HG03066 (cell line): ENCODE results near the gene PCDHGC5.

Experiments
- ATAC-seq: cut with Tn5 transposase; IDR thresholded peaks from one replicate; pipeline ENCODE4 v1.9.1; 2021; ENCODE audit warnings: low read depth; ENCODE audit not compliant: unreplicated experiment

PCDHGC5 gene

DNA sequence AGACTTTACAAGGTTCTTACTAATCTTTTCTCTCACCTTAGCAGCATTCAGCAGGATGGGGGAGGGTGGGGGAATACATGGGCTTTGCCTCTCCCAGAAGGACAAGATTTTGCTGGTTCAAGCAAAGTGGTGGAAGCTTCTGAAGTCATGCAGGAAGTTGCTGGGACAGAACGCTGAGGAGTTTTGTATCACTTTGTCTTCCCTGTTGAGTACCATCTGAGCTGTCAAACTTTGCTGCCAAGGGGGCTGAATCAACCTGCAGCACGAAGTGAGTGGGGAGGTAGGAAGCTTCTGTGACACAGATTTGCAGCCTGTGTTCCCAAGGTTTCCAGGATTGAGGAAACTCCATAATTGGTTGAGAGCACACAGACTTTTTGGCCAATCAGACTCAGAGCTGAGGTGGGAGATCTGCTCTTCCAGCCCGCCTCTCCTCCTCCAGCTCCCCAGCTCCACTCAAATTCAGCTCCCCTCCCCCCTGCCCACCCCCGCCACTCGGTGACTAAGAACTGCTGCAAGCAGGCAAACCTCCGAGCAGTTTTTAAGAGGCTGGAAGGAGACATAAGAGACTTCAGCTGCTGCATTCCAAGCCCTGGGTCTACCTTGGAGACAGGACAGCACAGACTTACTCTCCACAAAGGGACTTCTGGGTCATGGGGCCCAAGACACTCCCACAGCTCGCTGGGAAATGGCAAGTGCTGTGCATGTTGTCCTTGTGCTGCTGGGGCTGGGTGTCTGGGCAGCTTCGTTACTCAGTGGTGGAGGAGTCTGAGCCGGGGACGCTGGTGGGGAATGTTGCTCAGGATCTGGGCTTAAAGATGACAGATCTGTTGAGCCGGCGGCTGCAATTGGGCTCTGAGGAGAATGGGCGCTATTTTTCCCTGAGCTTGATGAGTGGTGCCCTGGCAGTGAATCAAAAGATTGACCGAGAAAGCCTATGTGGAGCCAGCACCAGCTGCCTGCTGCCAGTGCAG is at the start of gene PCDHGC5:
Gene PCDHGC5, plus strand, starts transcription at position 491 of the 971 bp plus-strand sequence. Its CDS starts 160 bp downstream, at position 651.
- ATAC-seq, result no peak

DNA sequence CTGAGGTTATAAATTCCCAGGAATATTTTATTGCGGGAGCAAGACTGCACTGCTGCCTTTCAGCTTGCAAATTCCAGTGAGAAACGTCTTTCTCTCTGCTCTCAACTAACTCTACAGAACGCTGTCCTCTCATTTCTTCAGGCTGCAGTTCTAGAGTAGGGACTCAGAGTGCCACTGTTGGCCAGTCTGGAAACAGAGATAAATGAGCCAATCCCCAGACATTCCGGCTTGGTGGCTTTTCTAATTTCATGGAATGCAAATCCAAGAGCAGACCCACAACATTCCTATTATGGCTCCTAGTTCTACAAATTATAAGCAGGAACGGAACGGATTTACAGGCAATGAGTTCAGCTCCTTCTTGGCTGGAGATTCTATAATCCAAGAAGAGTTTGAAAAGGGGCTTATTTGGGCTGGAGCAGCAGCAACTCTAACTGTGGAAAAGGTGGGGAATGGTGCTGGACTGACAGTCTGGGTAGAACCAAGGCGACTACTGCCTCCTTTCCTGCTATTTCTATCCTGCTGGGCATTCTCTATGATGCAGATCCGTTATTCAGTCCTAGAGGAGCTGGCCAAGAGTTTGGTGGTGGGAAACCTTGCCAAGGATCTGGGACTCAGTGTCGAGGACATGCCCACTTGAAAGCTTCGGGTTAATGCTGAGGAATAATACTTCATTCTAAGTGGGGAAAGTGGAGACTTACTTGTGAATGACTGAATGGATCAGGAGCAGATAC is 49.3 kb upstream of the PCDHGC5 start:
- no peak for ATAC-seq

DNA sequence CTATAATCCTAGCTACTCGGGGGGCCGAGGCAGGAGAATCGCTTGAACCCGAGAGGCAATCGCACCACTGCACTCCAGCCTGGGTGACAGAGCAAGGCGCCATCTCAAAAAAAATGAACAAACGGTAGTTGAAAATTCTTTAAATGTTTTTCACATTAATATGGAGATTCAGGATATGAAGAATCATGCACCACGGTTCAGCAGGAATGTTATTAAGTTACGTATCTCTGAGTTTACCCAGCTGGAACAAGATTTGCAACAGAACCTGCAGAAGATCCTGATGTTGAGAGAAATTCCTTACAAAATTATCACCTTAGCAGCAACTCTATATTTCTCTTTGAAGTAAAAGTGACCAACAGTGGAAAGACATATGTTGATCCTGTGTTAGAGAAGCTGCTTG is 48.5 kb upstream of the PCDHGC5 start:
- ATAC-seq, result no peak

DNA sequence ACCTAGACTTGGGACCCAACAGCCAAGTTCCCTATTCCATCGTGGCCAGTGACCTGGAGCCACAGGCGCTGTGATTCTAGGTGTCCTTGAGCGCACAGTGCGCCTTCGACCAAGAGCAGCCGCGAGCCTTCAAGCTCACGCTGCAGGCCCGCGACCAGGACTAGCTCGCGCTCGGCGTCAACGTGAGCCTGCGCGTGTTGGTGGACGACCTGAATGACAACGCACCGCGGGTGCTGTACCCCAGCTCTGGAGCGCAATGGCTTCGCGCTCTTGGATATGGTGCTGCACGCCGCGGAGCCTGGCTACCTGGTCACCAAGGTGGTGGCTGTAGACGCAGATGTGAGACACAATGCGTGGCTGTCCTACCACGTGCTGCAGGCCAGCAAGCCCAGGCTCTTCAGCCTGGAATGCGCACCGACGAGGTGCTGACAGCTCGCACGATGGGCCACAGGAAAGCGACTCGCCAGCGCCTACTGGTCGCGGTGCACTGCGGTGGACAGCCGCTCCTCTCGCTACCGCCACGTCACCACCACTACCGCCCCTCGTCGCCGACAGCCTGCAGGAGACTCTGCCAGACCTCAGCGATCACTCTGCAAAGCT is 47.2 kb upstream of the PCDHGC5 start:
- no peak for ATAC-seq

DNA sequence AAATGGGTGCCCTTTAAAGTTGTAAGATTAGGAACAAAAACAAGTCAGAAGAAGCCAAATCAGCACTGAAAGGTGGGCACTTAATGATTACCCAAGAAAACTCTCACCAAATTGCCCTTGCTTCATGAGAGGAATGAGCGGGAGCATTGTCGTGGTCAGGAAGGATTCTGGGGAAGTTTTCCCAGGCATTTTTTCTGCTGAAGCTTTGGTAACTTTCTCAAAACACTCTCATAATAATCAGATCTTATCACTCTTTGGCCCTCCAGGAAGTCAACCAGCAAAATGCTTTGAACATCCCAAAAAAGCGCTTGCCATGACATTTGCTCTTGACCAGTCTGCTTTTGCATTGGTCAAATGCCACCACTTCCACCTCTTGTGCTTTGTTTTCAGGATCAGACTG is 23.5 kb upstream of the PCDHGC5 start:
- ATAC-seq, result no peak

DNA sequence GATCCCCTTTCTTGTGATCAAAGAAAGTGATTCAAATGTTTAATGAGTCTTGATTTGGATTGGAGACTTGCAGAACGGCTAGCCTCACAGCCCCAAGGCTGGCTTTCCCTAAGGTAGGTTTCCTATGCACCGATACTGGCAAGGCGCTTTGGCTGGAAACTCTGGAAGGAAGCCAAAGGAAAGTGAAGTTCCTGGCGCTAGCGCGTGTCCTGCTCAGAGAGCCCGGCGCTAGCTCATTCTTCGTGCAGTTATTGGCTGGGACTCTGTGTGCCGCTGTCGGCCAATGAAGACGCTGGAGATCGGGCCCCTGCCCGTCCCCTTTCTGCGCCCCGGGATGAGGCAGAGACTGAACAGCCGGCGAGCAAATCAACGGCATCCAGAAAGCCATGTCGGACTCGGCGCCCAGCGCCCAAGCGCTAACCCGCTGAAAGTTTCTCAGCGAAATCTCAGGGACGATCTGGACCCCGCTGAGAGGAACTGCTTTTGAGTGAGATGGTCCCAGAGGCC is 13.2 kb upstream of the PCDHGC5 start, which contains the start of gene PCDHGC3:
Gene PCDHGC3, plus strand, starts transcription at position 342 of the 507 bp plus-strand sequence. Its CDS starts 151 bp downstream, at position 493.
- ATAC-seq, result peak; percentile 97

DNA sequence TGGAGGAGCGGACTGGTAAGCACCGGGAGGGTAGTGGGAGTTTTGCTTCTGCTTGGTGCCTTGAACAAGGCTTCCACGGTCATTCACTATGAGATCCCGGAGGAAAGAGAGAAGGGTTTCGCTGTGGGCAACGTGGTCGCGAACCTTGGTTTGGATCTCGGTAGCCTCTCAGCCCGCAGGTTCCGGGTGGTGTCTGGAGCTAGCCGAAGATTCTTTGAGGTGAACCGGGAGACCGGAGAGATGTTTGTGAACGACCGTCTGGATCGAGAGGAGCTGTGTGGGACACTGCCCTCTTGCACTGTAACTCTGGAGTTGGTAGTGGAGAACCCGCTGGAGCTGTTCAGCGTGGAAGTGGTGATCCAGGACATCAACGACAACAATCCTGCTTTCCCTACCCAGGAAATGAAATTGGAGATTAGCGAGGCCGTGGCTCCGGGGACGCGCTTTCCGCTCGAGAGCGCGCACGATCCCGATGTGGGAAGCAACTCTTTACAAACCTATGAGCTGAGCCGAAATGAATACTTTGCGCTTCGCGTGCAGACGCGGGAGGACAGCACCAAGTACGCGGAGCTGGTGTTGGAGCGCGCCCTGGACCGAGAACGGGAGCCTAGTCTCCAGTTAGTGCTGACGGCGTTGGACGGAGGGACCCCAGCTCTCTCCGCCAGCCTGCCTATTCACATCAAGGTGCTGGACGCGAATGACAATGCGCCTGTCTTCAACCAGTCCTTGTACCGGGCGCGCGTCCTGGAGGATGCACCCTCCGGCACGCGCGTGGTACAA is 12.6 kb upstream of the PCDHGC5 start:
- ATAC-seq, result peak; percentile 37

DNA sequence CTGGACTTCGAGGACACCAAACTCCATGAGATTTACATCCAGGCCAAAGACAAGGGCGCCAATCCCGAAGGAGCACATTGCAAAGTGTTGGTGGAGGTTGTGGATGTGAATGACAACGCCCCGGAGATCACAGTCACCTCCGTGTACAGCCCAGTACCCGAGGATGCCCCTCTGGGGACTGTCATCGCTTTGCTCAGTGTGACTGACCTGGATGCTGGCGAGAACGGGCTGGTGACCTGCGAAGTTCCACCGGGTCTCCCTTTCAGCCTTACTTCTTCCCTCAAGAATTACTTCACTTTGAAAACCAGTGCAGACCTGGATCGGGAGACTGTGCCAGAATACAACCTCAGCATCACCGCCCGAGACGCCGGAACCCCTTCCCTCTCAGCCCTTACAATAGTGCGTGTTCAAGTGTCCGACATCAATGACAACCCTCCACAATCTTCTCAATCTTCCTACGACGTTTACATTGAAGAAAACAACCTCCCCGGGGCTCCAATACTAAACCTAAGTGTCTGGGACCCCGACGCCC is 11.8 kb upstream of the PCDHGC5 start:
- no peak for ATAC-seq

DNA sequence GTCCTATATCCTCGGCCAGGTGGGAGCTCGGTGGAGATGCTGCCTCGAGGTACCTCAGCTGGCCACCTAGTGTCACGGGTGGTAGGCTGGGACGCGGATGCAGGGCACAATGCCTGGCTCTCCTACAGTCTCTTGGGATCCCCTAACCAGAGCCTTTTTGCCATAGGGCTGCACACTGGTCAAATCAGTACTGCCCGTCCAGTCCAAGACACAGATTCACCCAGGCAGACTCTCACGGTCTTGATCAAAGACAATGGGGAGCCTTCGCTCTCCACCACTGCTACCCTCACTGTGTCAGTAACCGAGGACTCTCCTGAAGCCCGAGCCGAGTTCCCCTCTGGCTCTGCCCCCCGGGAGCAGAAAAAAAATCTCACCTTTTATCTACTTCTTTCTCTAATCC is 11.1 kb upstream of the PCDHGC5 start:
- ATAC-seq, result no peak

DNA sequence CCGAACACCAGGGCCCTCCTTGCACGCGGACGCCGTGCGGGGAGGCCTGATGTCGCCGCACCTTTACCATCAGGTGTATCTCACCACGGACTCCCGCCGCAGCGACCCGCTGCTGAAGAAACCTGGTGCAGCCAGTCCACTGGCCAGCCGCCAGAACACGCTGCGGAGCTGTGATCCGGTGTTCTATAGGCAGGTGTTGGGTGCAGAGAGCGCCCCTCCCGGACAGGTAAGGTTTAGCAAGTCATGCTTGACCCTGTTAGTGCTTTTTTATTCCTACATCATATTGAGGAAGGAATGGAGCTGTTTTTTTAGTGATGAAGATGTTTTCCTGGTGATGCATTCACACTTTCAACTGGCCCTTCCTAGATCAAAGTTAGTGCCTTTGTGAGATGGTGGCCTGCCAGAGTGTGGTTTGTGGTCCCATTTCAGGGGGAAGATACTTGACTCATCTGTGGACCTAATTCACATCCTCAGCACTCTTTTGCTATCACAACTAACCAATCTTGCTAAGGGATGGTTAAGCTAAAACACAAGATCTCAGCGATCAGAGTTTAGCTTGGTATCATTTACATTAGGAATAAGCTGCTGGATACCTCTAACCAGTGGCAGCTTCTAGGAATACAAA is 10.4 kb upstream of the PCDHGC5 start:
- no peak for ATAC-seq

DNA sequence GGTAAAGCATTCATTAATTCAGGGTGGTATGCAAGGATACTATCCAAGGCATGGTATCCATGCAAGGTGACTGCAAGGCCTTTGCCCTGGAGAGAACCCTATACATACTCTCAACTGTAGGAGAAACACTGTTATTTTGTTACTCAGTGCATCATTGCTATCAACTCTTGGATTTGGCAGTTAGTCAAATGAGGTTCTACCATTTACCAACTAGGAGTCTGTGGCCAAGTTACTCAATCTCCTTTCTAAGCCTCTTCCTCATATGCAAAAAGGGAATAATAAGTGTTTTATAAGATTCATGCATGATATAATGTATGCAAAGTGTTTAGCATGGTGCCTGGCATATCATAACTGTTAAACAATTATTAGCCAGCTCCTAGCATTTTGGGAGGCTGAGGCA is 9.1 kb upstream of the PCDHGC5 start:
- no peak for ATAC-seq

DNA sequence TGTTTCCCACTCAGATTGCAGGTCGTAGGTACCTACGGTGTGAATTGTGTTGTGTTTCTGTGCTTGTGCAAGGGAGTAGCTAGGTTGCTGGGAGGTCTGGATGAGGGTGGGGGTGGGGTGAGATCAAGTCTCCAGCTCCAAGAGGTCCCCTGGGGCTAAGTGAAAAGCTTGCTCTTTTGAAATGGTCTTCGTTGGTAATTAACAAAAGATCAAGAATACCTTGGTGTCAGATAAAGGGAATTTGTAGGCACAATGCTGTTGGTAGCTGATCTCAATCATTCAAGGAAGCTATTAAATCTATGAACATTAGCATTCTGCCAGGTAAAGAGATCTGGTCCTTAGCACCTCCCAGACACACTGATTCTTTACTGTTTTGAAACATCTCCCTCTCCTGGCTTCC is 5.0 kb upstream of the PCDHGC5 start:
- ATAC-seq, result no peak

DNA sequence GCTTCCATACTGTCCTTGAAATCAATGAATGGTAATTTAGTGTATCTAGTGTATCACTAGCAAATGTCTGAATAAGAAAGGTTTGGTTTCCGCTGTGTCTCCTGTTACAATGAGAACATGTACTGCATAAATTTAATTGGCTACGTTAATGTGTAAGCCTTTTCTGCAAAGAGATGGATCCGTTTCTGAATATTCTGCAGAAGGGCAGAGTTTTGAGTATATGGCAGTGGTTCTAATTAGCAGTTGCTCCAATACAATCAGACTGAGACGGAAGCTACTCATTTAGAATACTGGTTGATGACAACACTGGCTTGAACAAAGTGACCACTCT is 4.6 kb upstream of the PCDHGC5 start:
- ATAC-seq, result no peak

DNA sequence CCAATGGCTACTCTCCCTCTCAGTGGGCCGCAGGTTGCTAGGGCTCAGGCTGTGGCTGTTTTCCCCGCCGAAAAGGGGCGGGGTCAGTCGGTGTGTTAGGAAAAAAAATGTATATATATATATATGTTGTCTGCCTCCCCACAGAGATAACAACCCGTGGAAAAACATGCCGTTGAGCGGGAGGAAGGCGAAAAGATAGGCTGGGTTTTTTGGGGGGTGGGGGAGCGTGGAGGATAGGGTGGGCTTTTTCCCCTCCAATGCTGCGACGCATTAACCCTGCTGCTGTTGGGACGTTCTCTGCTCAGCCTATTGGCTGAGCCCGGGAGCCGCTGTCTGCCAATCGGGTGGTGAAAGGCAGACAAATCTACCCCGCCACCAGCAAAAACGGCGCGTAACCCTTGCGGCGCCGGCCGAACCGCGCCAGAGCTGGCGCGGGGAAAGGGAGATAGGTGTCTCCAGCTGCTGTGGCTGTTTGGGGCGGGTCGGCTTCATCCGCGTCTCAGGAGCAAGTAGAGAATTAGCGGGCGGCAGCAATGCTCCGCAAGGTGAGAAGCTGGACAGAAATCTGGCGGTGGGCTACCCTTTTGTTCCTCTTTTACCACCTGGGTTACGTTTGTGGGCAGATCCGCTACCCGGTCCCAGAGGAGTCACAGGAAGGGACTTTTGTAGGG is 4.1 kb upstream of the PCDHGC5 start, which contains the start of gene PCDHGC4:
Gene PCDHGC4, plus strand, starts transcription at position 390 of the 671 bp plus-strand sequence. Its CDS starts 144 bp downstream, at position 534.
- ATAC-seq, result no peak

DNA sequence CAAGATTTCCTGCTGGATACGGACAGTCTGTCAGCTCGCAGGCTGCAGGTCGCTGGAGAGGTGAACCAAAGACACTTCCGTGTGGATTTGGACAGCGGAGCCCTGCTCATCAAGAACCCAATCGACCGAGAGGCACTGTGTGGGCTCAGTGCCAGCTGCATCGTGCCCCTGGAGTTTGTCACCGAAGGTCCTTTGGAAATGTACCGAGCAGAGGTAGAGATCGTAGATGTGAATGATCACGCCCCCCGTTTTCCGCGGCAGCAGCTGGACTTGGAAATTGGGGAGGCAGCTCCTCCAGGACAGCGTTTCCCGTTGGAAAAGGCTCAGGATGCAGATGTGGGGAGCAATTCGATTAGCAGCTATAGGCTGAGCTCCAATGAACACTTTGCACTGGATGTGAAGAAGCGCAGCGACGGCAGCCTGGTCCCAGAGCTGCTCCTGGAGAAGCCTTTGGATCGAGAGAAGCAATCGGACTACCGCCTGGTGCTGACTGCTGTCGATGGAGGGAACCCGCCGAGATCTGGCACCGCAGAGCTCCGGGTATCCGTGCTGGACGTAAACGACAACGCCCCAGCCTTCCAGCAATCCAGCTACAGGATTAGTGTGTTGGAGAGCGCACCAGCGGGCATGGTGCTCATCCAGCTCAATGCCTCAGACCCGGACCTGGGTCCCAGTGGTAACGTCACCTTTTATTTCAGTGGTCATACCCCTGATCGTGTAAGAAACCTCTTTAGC is 3.4 kb upstream of the PCDHGC5 start:
- no peak for ATAC-seq

DNA sequence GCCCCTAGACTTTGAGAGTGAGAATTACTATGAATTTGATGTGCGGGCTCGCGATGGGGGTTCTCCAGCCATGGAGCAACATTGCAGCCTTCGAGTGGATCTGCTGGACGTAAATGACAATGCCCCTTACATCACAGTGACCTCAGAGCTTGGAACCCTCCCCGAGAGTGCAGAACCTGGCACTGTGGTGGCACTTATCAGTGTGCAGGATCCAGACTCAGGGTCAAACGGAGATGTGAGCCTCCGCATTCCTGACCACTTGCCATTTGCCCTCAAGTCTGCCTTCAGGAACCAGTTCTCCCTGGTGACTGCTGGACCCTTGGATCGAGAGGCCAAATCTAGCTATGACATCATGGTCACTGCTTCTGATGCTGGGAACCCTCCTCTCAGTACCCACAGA is 2.8 kb upstream of the PCDHGC5 start:
- no peak for ATAC-seq

DNA sequence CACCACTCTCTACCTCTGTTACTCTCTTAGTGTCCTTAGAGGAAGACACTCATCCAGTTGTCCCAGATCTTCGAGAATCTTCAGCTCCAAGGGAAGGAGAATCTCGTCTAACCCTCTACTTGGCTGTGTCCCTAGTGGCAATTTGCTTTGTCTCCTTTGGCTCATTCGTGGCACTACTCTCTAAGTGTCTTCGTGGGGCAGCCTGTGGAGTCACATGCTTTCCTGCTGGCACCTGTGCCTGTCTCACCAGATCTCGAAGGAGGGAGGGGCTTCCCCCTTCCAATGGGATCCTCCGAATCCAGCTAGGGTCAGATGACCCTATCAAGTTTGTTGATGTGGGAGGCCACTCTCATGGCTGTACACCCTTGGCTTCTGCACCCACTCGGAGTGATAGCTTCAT is 1.8 kb upstream of the PCDHGC5 start:
- ATAC-seq, result no peak

DNA sequence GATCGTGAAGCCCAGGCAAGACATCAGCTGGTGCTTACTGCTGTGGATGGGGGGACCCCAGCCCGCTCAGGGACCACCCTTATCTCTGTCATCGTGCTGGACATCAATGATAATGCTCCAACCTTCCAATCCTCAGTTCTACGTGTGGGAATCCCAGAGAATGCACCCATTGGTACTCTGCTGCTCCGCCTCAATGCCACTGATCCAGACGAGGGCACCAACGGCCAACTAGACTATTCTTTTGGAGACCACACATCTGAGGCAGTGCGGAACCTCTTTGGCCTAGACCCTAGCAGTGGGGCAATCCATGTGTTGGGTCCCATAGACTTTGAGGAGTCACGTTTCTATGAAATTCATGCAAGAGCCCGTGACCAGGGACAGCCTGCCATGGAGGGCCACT is 960 bp downstream of the PCDHGC5 start:
- no peak for ATAC-seq
